Spinal cord (tissue), 10 donors: ENCODE results near the gene SLCO3A1. TPM values are rescaled to one million over a fixed set of nuclear protein-coding genes. Genes with fewer than 3 reads are reported as not detected.

Experiments used
- DNase-seq, 6 donors: peaks; one replicate each; pipeline versions ENCODE4 v3.0.0 to v3.0.0-alpha.2; 2013 to 2015; ENCODE audit warnings: low spot score in 6 of 6, low read depth in 4 of 6
- H3K27ac ChIP-seq: one replicate; pipeline ENCODE4 v1.5.1; 2013; ENCODE audit warnings: low read depth, low read length, control low read depth
- H3K27me3 ChIP-seq: one replicate; pipeline ENCODE4 v1.6.1; 2013; ENCODE audit warnings: low read length; ENCODE audit not compliant: control insufficient read depth, insufficient read depth
- H3K36me3 ChIP-seq: one replicate; pipeline ENCODE4 v1.6.1; 2013; ENCODE audit warnings: low read length; ENCODE audit not compliant: control insufficient read depth, insufficient read depth
- H3K4me1 ChIP-seq: one replicate; pipeline ENCODE4 v1.6.1; 2013; ENCODE audit warnings: low read length; ENCODE audit not compliant: control insufficient read depth, insufficient read depth
- H3K4me3 ChIP-seq: one replicate; pipeline ENCODE4 v1.5.1; 2013; ENCODE audit warnings: low read depth, low read length, control low read depth
- H3K9me3 ChIP-seq: one replicate; pipeline ENCODE4 v1.6.1; 2013; ENCODE audit warnings: low read length; ENCODE audit not compliant: control insufficient read depth, insufficient read depth
- WGBS: methylation state at CpG from one replicate; pipeline ENCODE4 v1.1.5; 2013; ENCODE audit warnings: missing lambda C conversion rate; ENCODE audit not compliant: insufficient coverage; 5-methylcytosine and 5-hydroxymethylcytosine counted together
- polyA plus RNA-seq, 2 donors: library from polyadenylated mRNA; unstranded; fragments of 120-200 nt; gene quantifications; one replicate each; pipeline ENCODE4 v1.2.1, GENCODE V29; 2013; ENCODE audit not compliant: insufficient read length in 2 of 2
- total RNA-seq, 2 donors: library from RNA; depleted of rRNA in 1 of 2; stranded (reverse); fragments of 120-200 nt in 1 of 2; fragments of >200 nt in 1 of 2; gene quantifications; one replicate each; pipeline versions ENCODE4 v1.2.3 to v1.2.4, GENCODE V29; 2013 to 2014
- donor health status: healthy.

The SLCO3A1 gene
- total and polyA plus RNA-seq, 4 donors: 4.6 to 22.2 (median 13.0) TPM

DNA sequence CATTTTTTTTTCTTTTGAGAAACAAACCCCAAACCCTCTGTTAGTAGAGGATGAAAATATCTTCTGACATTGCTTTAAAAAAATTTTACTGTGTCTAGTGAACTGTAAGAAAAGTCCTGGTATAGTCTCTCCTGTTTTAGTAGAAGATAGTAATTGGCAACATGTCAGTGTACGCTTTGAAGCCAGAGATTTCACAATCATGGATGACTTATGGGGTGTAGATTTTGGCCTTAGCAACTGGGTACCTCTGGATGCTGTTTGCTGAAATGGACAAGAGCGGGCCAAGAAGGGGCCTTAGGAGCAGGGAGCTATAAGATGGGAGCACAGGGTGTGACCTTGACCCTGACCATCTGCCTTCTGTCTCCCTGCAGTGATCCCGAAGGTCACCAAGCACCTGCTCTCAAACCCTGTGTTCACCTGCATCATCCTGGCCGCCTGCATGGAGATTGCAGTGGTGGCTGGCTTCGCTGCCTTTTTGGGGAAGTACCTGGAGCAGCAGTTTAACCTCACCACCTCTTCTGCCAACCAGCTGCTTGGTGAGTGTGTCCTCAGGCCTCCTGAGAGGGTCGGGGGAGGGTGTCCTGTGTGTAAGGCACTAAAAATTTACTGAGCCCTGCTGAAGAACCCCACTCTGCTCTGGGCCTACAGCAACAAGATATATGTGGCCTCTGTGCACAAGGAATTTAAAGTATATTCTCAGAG, 266.7 kb downstream of the SLCO3A1 start:
- DNase-seq: no peak
- peaks cover 2% of the 10 kb centered on the region for H3K9me3 ChIP-seq
- H3K27ac ChIP-seq: no peak overlapping the region
- WGBS: 72% methylated on average over 5 of the region's 6 CpGs
- H3K4me3 ChIP-seq: no peak overlapping the region
- H3K27me3 ChIP-seq: no peaks in the 10 kb centered on the region
- peaks cover 14% of the 10 kb centered on the region for H3K4me1 ChIP-seq
- H3K36me3 ChIP-seq: no peaks in the 10 kb centered on the region

- H3K27ac ChIP-seq: no peak overlapping the region
- DNase-seq: no peak
Measured at GRCh38 chr15:92121047-92121446, 267.5 kb downstream of the SLCO3A1 start.

DNA sequence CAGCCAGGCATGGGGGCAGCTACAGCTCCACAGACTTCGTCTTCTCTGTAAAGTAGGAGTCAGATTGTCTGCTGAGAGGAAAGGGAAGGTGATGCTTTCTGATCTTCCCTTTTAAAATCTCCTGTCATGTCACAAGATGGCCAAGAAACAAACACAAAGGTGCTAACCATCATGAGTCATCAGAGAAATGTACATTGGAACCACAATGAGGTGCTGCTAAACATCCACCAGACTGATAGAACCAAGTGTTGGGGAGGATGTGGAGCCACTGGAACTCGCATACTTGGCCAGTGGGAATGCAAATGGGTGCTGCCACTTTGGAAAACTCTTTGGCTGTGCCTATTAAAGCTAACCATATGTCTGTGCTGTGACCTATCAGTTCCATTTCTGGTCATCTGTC, 268.8 kb downstream of the SLCO3A1 start:
- Histone ChIP-seq H3K27ac (no peak overlapping the region), H3K36me3 (no peaks in the 10 kb centered on the region), H3K4me3 (no peak overlapping the region), H3K4me1 (peaks cover 10% of the 10 kb centered on the region), H3K9me3 (peaks cover 2% of the 10 kb centered on the region), H3K27me3 (no peaks in the 10 kb centered on the region)
- DNase-seq: no peak
- 73% methylated on average over 2 of the region's 2 CpGs for WGBS

More at GRCh38 chr15:92121047-92121446, 267.5 kb downstream of the SLCO3A1 start:
- no peaks in the 10 kb centered on the region for H3K36me3 ChIP-seq
- H3K9me3 ChIP-seq: peaks cover 2% of the 10 kb centered on the region
- H3K4me3 ChIP-seq: no peak overlapping the region
- H3K27me3 ChIP-seq: no peaks in the 10 kb centered on the region
- peaks cover 14% of the 10 kb centered on the region for H3K4me1 ChIP-seq

- Histone ChIP-seq H3K27ac (no peak overlapping the region), H3K9me3 (peaks cover 2% of the 10 kb centered on the region), H3K27me3 (no peaks in the 10 kb centered on the region), H3K4me3 (no peak overlapping the region), H3K36me3 (no peaks in the 10 kb centered on the region), H3K4me1 (peaks cover 10% of the 10 kb centered on the region)
- peak in 2 of 6 donors; percentile 31 to 74 for DNase-seq
- 30% methylated on average over 4 of the region's 6 CpGs for WGBS
Measured at GRCh38 chr15:92123962-92124656, 270.6 kb downstream of the SLCO3A1 start.

GRCh38 chr15:92124657-92125010, 271.1 kb downstream of the SLCO3A1 start:
- Histone ChIP-seq H3K4me3 (no peak overlapping the region), H3K4me1 (peaks cover 10% of the 10 kb centered on the region), H3K36me3 (no peaks in the 10 kb centered on the region), H3K27ac (no peak overlapping the region), H3K27me3 (no peaks in the 10 kb centered on the region), H3K9me3 (peaks cover 2% of the 10 kb centered on the region)
- peak in 3 of 6 donors; percentile 31 to 72 (median 48) for DNase-seq
- 0% methylated on average over 1 of the region's 3 CpGs for WGBS

GRCh38 chr15:92128788-92129187, 275.3 kb downstream of the SLCO3A1 start:
- Histone ChIP-seq H3K27me3 (no peaks in the 10 kb centered on the region), H3K4me3 (no peak overlapping the region), H3K27ac (no peak overlapping the region), H3K4me1 (peaks cover 12% of the 10 kb centered on the region), H3K36me3 (no peaks in the 10 kb centered on the region), H3K9me3 (no peaks in the 10 kb centered on the region)
- no peak for DNase-seq
- WGBS: 85% methylated on average over 5 of the region's 5 CpGs

GRCh38 chr15:92130244-92130643, 276.7 kb downstream of the SLCO3A1 start:
- WGBS: 83% methylated on average over 1 of the region's 2 CpGs
- no peak overlapping the region for H3K27ac ChIP-seq
- DNase-seq: no peak
- no peaks in the 10 kb centered on the region for H3K36me3 ChIP-seq
- H3K9me3 ChIP-seq: no peaks in the 10 kb centered on the region
- H3K27me3 ChIP-seq: no peaks in the 10 kb centered on the region
- H3K4me3 ChIP-seq: no peak overlapping the region
- peaks cover 4% of the 10 kb centered on the region for H3K4me1 ChIP-seq

DNA sequence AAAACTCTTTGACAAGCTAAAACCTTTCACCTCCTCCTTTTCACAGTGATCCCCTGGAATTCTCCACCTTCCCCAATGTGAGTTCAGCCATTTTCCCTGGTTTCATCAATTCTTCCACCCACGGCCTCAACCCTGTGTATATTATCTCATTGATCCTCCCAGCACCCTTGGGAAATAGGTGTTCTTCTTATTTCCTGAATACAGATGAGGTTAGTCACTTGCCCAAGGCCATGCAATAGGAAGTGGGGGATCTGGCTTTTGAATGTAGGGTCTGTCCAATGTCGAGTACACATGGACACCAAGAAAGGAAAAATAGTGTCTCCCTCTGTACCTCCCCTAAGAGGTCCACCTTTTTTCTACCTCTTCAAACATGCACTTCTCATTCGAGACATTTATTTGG, 277.4 kb downstream of the SLCO3A1 start:
- DNase-seq: no peak
- H3K4me3 ChIP-seq: no peak overlapping the region
- H3K9me3 ChIP-seq: no peaks in the 10 kb centered on the region
- H3K27ac ChIP-seq: no peak overlapping the region
- WGBS: no CpG with 5 or more reads among the region's 3 CpGs
- H3K27me3 ChIP-seq: no peaks in the 10 kb centered on the region
- no peaks in the 10 kb centered on the region for H3K36me3 ChIP-seq
- H3K4me1 ChIP-seq: peaks cover 4% of the 10 kb centered on the region

GRCh38 chr15:92132982-92133755, 279.7 kb downstream of the SLCO3A1 start:
- no peak overlapping the region for H3K4me3 ChIP-seq
- no peaks in the 10 kb centered on the region for H3K9me3 ChIP-seq
- no peaks in the 10 kb centered on the region for H3K27me3 ChIP-seq
- no peak overlapping the region for H3K27ac ChIP-seq
- WGBS: 94% methylated on average over 8 of the region's 17 CpGs
- peaks cover 4% of the 10 kb centered on the region for H3K4me1 ChIP-seq
- DNase-seq: no peak
- H3K36me3 ChIP-seq: no peaks in the 10 kb centered on the region
